C4-2B (cell line): ENCODE data around the gene COL23A1.

Experiments
- H3K27ac ChIP-seq: fragments of 450-650 bp; 2 replicates; pipeline ENCODE4 v1.5.1; 2017
- CTCF ChIP-seq: fragments of 450-650 bp; conservative IDR thresholded peaks from 2 replicates; pipeline ENCODE4 v1.5.1; 2017; ENCODE audit warnings: mild to moderate bottlenecking
- ZFX ChIP-seq: fragments of 450-650 bp; IDR thresholded peaks from 2 replicates; pipeline ENCODE4 v1.6.1; 2017

The COL23A1 gene

DNA sequence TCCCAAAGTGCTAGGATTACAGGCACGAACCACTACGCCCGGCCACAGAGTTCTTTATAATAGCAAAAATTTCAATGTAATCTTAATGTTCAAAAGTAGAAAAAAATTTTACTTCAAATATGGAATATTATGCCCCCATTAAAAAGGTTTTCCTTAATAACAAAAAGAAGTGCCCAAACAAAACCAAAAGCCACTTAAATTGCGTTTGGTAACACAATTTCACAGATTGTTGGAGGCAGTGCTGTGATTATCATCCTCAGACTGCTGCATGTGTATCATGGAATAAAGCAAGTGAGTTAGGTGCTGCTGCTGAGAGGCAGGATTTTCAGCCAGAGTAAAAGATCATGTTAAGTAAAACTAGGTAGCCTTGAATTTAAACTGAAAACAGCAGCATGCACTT is 132.7 kb downstream of the COL23A1 start:
- H3K27ac ChIP-seq: no peak overlapping the region
- TF ChIP-seq CTCF (no peak), ZFX (no peak)

DNA sequence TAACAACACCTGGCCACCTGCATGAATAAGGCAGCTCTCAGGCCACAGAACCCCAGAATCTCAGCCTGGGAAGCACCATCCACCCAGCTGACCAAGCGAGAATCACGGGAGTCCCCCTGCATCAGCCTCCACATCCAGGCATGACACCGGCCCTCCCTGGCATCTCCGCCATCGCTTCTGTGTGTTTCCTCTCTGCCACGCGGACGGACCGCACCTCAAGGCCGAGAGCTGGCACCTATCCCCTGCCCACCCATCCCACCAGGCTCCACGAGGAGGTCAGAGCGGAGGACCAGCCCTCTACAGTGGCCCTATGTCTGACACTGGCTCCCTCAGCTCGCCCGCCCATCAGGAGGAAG is 134.7 kb downstream of the COL23A1 start:
- no peak overlapping the region for H3K27ac ChIP-seq
- no peak for TF ChIP-seq ZFX
- no peak for TF ChIP-seq CTCF

GRCh38 chr5:178454821-178455479 is 135.2 kb downstream of the COL23A1 start:
- no peak for TF ChIP-seq ZFX
- no peak for TF ChIP-seq CTCF
- no peak overlapping the region for H3K27ac ChIP-seq

DNA sequence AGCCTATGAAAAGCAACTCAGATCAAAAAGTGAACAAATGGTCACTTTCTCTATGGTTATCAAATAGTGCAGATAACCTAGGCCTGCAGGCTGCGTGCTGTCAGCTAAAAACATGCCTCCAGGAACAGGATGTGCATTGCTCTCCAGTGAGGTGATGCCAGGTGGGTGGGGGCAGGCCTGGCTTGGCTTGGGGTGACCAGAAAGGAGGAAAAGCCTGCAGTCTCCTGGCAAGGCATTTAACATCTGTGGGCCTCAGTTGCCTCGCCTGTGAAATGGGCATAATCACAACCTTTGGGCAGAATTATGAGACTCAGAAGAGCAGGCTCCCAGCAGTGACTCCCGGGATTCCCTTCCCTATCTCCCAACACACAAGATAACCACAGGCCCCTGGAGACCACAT is 135.9 kb downstream of the COL23A1 start:
- no peak overlapping the region for H3K27ac ChIP-seq
- TF ChIP-seq CTCF (no peak), ZFX (no peak)

DNA sequence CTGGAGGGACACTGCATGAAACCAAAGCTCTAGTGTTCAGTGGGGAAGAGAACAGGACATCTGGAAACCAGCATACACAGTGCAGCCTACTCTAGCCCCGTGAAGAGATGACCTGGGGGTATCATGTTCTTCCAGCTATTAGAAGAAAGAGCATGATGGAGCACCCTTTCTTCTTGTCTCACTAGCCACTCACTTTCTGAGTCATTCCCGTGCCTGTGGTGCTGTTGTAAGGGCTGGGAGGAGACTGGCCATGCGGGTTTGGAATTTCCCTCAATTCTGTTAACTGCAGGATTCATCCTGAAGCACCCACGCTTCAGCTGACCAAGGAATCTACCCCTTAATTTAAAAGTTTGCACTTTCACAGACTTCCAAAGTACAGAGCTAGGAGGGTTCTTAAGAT is 137.0 kb downstream of the COL23A1 start:
- TF ChIP-seq CTCF: no peak
- TF ChIP-seq ZFX: no peak
- H3K27ac ChIP-seq: no peak overlapping the region

GRCh38 chr5:178450121-178451028 is 139.8 kb downstream of the COL23A1 start:
- TF ChIP-seq CTCF (no peak), ZFX (no peak)
- no peak overlapping the region for H3K27ac ChIP-seq
